Measurements from ENCODE around the gene ZNF423. TPM values are rescaled to one million over a fixed set of nuclear protein-coding genes. Genes with fewer than 3 reads are reported as not detected.

The ZNF423 gene
- total RNA-seq, 2 experiments from 2014 or later = not detected

DNA sequence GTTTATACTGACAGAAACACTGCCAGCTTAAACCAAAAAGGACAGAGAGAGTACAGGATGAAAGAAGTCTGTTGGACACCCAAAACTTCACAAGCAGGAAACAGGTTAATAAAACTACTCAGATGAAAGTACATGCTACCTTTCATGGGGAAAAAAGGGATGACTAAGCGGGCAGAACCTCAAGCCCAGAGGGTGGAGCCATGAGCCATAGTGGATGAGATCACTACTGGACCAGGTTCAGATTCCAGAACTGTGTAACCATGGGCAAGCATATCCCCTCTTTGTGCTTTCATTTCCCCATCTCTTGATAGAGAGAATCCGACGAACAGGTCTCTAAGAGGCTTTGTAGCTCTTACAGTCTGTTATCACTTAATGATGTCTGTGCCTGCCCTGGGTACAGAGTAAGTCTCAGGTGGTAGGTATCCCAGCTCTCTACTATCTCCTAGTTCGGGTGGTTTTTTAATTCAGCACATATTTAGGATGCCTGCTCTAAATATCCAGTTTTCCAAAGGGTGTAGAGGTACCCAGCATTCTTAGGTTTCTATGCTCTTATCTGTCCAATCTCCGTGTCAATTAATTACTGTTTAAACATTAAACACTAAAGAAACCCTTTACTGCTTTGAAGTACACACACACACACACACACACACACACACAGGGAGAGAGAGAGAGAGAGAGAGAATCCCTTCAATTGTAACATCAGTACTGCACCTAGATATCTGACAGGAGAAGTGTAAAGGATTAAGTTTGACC, 206.7 kb downstream of the ZNF423 start:
- no peak for ATAC-seq
- Mint-ChIP-seq H3K4me3 (no peak overlapping the region), H3K4me1 (ENCODE audit: low read depth) (no peaks in the 10 kb centered on the region), H3K9me3 (peaks cover 24% of the 10 kb centered on the region), H3K36me3 (ENCODE audit: low read depth) (no peaks in the 10 kb centered on the region), H3K27me3 (no peaks in the 10 kb centered on the region), H3K27ac (no peak overlapping the region)
- ChIA-PET POLR2A (no interaction called here), CTCF (interaction anchor here (1.1 kb wide), 1 partner anchor 242 kb away, joined by 4 read pairs; no protein-coding TSS in a partner anchor)
- TF ChIP-seq, protein P1, sequence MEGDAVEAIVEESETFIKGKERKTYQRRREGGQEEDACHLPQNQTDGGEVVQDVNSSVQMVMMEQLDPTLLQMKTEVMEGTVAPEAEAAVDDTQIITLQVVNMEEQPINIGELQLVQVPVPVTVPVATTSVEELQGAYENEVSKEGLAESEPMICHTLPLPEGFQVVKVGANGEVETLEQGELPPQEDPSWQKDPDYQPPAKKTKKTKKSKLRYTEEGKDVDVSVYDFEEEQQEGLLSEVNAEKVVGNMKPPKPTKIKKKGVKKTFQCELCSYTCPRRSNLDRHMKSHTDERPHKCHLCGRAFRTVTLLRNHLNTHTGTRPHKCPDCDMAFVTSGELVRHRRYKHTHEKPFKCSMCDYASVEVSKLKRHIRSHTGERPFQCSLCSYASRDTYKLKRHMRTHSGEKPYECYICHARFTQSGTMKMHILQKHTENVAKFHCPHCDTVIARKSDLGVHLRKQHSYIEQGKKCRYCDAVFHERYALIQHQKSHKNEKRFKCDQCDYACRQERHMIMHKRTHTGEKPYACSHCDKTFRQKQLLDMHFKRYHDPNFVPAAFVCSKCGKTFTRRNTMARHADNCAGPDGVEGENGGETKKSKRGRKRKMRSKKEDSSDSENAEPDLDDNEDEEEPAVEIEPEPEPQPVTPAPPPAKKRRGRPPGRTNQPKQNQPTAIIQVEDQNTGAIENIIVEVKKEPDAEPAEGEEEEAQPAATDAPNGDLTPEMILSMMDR (IDR thresholded peaks at IDR 0.05) = no peak
- DNase-seq = no peak
- intact Hi-C loops (cut with micrococcal nuclease) = no loop called here

DNA sequence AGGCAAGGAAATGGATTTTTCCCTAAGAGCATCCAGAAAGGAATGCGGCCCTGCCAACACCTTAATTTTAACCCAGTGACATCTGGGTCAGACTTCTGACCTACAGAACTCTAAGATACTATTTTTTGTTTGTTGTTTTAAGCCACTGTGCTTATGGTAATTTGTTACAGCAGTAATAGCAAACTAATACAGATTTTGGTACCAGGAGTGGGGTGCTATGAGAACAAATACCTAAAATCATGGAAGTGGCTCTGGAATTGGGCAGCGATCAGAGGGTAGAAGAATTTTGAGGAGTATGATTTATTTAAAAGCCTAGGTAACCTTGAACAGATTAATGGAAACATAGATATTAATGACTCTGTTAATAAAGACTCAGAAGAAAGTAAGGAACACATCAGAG, 208.2 kb downstream of the ZNF423 start:
- TF ChIP-seq, protein P1 (IDR thresholded peaks at IDR 0.05) = no peak
- H3K27me3 Mint-ChIP-seq = no peaks in the 10 kb centered on the region
- H3K4me3 Mint-ChIP-seq = no peak overlapping the region
- DNase-seq (no peak), ATAC-seq (no peak)
- peaks cover 24% of the 10 kb centered on the region for H3K9me3 Mint-ChIP-seq
- no peaks in the 10 kb centered on the region for H3K4me1 Mint-ChIP-seq (ENCODE audit: low read depth)
- ChIA-PET POLR2A (no interaction called here), CTCF (no interaction called here)
- intact Hi-C loops (cut with micrococcal nuclease) = no loop called here
- H3K27ac Mint-ChIP-seq = no peak overlapping the region
- no peaks in the 10 kb centered on the region for H3K36me3 Mint-ChIP-seq (ENCODE audit: low read depth)

DNA sequence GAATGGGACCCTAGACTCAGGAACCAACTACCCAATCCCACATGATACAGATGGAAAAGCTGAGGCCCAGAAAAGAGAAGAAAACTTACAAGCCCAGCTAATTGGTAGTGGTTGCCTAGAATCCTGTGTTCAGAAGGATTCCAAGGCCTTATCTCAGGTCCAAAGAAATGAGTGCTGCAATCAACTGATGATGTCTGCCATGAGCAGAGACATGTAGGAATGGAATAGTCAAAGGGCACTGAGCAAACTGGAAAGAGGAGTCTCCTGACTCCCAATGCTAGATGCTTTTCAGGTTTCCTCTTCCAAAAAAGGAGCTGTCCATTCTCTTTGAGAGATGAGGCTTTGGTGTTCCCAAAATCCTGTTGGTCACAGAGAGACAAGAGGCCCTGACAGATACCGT, 210.6 kb downstream of the ZNF423 start:
- TF ChIP-seq, protein P1 (IDR thresholded peaks at IDR 0.05) = no peak
- no peak for DNase-seq
- ChIA-PET CTCF (no interaction called here), POLR2A (no interaction called here)
- no peak for ATAC-seq
- intact Hi-C loops (cut with micrococcal nuclease) = no loop called here
- H3K27ac Mint-ChIP-seq = no peak overlapping the region
- H3K36me3 Mint-ChIP-seq (ENCODE audit: low read depth) = no peaks in the 10 kb centered on the region
- no peaks in the 10 kb centered on the region for H3K4me1 Mint-ChIP-seq (ENCODE audit: low read depth)
- no peak overlapping the region for H3K4me3 Mint-ChIP-seq
- no peaks in the 10 kb centered on the region for H3K27me3 Mint-ChIP-seq
- peaks cover 24% of the 10 kb centered on the region for H3K9me3 Mint-ChIP-seq

DNA sequence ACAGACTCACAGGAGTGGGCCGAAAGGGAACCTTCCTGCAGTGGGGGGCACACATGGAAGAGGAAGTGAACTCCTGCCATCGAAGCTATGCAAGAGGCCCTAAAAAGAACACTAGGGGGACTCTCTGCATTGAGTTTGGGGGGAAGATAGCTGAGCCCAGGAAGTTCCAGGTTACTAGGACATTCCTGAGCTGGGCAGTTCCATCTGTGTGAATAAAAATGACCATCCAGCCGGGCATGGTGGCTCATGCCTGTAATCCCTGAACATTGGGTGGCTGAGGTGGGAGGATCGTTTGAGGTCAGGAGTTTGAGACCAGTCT, 211.8 kb downstream of the ZNF423 start:
- POLR2A ChIA-PET = no interaction called here
- Mint-ChIP-seq H3K4me3 (no peak overlapping the region), H3K36me3 (ENCODE audit: low read depth) (no peaks in the 10 kb centered on the region), H3K27ac (no peak overlapping the region), H3K9me3 (peaks cover 24% of the 10 kb centered on the region), H3K4me1 (ENCODE audit: low read depth) (no peaks in the 10 kb centered on the region), H3K27me3 (no peaks in the 10 kb centered on the region)
- TF ChIP-seq, protein P1 (IDR thresholded peaks at IDR 0.05) = no peak
- ATAC-seq (no peak), DNase-seq (no peak)
- intact Hi-C loops (cut with micrococcal nuclease) = no loop called here
- CTCF ChIA-PET = no interaction called here

DNA sequence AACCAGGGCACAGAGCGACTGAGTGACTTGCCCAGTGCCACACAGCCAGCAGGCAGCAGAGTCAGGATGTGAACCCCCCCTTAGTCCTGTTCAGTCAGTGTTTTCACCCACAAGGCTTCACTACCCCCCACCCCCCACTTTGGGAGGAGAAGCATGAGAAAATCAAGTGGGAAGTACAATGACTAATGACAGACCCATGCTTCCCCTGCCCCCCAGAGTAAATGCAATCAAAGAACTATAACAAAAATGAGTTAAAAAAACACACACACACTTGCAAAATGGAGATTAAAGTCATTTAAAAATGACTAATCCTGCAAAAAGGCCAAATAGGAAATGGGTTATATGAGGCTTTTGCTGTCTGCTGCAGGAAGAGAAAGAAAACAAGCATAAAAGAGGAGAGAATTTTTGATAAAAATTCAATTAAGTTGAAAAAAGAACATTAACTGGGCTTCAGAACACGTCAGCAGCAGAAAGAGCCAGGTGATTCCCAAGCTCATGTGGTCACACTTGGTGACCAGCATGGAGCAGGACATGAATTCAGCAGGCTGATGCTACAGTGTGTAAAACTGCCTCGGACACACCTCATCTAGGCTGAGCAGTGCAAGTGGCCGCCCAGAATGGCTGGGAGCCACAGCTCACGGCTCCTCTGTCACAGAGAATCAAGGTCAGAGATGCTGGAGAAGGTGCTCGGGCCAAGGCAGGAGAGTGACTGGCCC, 212.3 kb downstream of the ZNF423 start:
- POLR2A ChIA-PET = no interaction called here
- CTCF ChIA-PET = no interaction called here
- Mint-ChIP-seq H3K27me3 (no peaks in the 10 kb centered on the region), H3K4me1 (ENCODE audit: low read depth) (no peaks in the 10 kb centered on the region), H3K4me3 (no peak overlapping the region), H3K9me3 (peaks cover 20% of the 10 kb centered on the region), H3K36me3 (ENCODE audit: low read depth) (no peaks in the 10 kb centered on the region), H3K27ac (no peak overlapping the region)
- no peak for DNase-seq
- intact Hi-C loops (cut with micrococcal nuclease) = no loop called here
- ATAC-seq = no peak
- TF ChIP-seq, protein P1 (IDR thresholded peaks at IDR 0.05) = no peak

Data from activated CD8-positive, alpha-beta T cell treated with anti-CD3 and anti-CD28 coated beads for 36 hours (primary cell).